ENCODE data around the gene CFAP43. TPM values are rescaled to one million over a fixed set of nuclear protein-coding genes. Genes with fewer than 3 reads are reported as not detected.

The CFAP43 gene
- total RNA-seq, 2 donors from 2014 or later = 0.34 to 0.40 TPM

Small RNAs within 50 kb of the gene (microRNA-seq; reads per million reads assigned to microRNA genes)
- 0 to 1.1 reads per million in 2 donors for gene MIR4482
- 0 reads per million in 2 donors for gene MIR609

Other genes with a start within 250 kb of the CFAP43 start
- 100 to 1,000 TPM; 159 to 328 TPM for gene COL17A1, start 146.5 kb downstream of the CFAP43 start, total RNA-seq
- 1 to 10 TPM; 3.4 to 5.6 TPM for gene SFR1, start 110.2 kb downstream of the CFAP43 start, total RNA-seq
- gene GSTO1, start 22.5 kb upstream of the CFAP43 start, total RNA-seq = 10 to 100 TPM; 67.5 to 71.2 TPM
- 10 to 100 TPM; 13.7 to 27.9 TPM for gene GSTO2, start 36.8 kb upstream of the CFAP43 start, total RNA-seq
- 1 to 10 TPM; 5.0 to 5.1 TPM for gene ITPRIP, start 106.1 kb upstream of the CFAP43 start, total RNA-seq
- gene CFAP58, start 121.5 kb upstream of the CFAP43 start, total RNA-seq = under 1 TPM; 0.09 to 0.20 TPM

Measured in left colon (tissue), 2 donors.